Mesothelial cell of epicardium (in vitro differentiated cells): ENCODE results near the gene ZNF264. TPM values are rescaled to one million over a fixed set of nuclear protein-coding genes. Genes with fewer than 3 reads are reported as not detected.

Experiments
- DNase-seq, 2 experiments: peaks; one replicate each; pipeline ENCODE4 v3.0.0; 2021; ENCODE audit warnings: low spot score in 2 of 2; ENCODE audit not compliant: unreplicated experiment in 2 of 2
- H3K27ac Mint-ChIP-seq: 2 replicates; pipeline ENCODE4 v1.8.0; 2021; ENCODE audit warnings: mixed read lengths
- H3K27me3 Mint-ChIP-seq: 2 replicates; pipeline ENCODE4 v1.8.0; 2021; ENCODE audit warnings: low read depth, mixed read lengths
- H3K36me3 Mint-ChIP-seq: 2 replicates; pipeline ENCODE4 v1.8.0; 2021; ENCODE audit warnings: mixed read lengths
- H3K4me1 Mint-ChIP-seq: 2 replicates; pipeline ENCODE4 v1.8.0; 2021; ENCODE audit warnings: mixed read lengths
- H3K4me3 Mint-ChIP-seq: 2 replicates; pipeline ENCODE4 v1.8.0; 2021; ENCODE audit warnings: mild to moderate bottlenecking, moderate library complexity, mixed read lengths
- H3K9me3 Mint-ChIP-seq: 2 replicates; pipeline ENCODE4 v1.8.0; 2021; ENCODE audit warnings: mixed read lengths
- CTCF ChIP-seq: fragments of 200-600 bp; sonication (generic); IDR thresholded peaks from one replicate; pipeline ENCODE4 v1.5.0; 2021; ENCODE audit warnings: antibody characterized with exemption; ENCODE audit not compliant: unreplicated experiment
- total RNA-seq: library from RNA; stranded (reverse); gene quantifications from 3 replicates; pipeline ENCODE4 v1.2.1, GENCODE V29; 2021

The ZNF264 gene
- total RNA-seq, 1 donor from 2014 or later: 39.6 TPM

DNA sequence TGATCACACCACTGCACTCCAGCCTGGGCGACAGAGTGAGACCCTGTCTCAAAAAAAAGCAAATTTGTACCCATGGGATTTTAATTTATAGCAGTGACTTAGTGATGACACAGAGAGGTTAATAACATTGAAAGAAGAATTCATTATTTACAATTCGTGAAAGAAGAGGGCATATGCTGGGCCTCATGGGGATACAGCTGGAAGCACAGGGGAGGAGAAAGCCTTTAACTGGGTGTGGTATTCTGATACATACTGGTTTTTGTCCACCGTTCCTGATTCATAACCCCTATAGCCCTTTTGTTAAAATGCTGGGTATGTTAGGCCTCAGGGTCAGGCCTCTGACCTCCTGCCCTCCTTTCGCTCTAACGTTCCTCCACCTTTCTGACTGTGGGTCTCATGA is 10.9 kb downstream of the ZNF264 start:
- Mint-ChIP-seq H3K36me3 (peaks cover 56% of the 10 kb centered on the region), H3K4me1 (no peaks in the 10 kb centered on the region), H3K27me3 (no peaks in the 10 kb centered on the region), H3K27ac (no peak overlapping the region), H3K4me3 (no peak overlapping the region), H3K9me3 (no peaks in the 10 kb centered on the region)
- TF ChIP-seq CTCF: no peak
- DNase-seq: no peak

DNA sequence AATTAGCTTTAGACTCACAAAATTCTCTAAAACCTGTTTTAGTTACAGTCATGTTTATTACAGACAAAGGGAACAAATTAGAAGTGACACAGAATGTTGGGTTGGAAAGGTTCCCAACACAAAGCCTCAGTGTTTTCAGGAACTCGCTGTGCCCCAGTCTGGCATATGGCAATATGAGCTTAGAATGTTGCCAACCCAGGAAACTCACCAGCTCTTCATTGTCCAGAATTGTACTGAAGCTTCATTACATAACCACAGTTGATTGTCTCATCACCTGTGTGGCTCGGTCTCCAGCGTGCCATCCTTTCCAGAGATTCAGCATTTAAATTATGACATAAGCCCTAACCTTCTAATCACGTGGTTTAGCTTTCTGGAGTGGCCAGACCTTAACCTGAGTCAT is 19.1 kb downstream of the ZNF264 start:
- H3K4me3 Mint-ChIP-seq: no peak overlapping the region

DNA sequence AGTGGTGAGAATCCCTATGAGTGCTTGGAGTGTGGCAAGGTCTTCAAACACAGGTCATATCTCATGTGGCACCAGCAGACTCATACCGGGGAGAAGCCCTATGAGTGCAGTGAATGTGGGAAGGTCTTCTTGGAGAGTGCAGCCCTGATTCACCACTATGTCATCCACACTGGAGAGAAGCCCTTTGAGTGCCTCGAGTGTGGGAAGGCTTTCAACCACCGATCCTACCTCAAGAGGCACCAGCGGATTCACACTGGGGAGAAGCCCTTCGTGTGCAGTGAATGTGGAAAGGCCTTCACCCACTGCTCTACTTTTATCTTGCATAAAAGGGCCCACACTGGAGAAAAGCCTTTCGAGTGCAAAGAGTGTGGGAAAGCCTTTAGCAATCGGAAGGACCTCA is 20.8 kb downstream of the ZNF264 start:
- no peaks in the 10 kb centered on the region for H3K9me3 Mint-ChIP-seq
- H3K4me3 Mint-ChIP-seq: no peak overlapping the region
- H3K27ac Mint-ChIP-seq: no peak overlapping the region
- DNase-seq: no peak
- no peaks in the 10 kb centered on the region for H3K27me3 Mint-ChIP-seq
- H3K36me3 Mint-ChIP-seq: peaks cover 53% of the 10 kb centered on the region
- H3K4me1 Mint-ChIP-seq: no peaks in the 10 kb centered on the region
- TF ChIP-seq CTCF: no peak

More for the DNA sequence above, 19.1 kb downstream of the ZNF264 start:
- Mint-ChIP-seq H3K4me1 (no peaks in the 10 kb centered on the region), H3K27me3 (no peaks in the 10 kb centered on the region), H3K36me3 (peaks cover 52% of the 10 kb centered on the region), H3K27ac (no peak overlapping the region), H3K9me3 (no peaks in the 10 kb centered on the region)
- DNase-seq: no peak
- no peak for TF ChIP-seq CTCF

DNA sequence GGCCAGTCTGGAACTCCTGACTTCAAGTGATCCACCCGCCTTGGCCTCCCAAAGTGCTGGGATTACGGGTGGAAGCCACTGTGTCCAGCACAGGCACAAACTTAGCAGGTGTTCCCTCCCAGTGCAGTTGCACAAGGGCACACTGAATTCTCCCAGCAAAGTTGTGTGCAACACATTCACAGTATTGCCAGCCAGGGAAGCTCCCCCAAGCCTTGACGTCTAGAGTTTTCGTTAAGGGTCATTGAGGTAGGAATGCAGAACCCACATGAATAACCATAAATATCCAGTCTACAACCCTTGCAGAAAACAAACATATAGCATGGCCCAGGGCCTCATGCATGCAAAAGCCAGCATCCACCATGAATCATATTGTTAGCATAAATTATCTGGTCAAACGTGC is 36.2 kb downstream of the ZNF264 start:
- Mint-ChIP-seq H3K27me3 (peaks cover 8% of the 10 kb centered on the region), H3K27ac (no peak overlapping the region), H3K4me1 (no peaks in the 10 kb centered on the region), H3K36me3 (no peaks in the 10 kb centered on the region), H3K4me3 (no peak overlapping the region), H3K9me3 (no peaks in the 10 kb centered on the region)
- TF ChIP-seq CTCF: no peak
- no peak for DNase-seq

DNA sequence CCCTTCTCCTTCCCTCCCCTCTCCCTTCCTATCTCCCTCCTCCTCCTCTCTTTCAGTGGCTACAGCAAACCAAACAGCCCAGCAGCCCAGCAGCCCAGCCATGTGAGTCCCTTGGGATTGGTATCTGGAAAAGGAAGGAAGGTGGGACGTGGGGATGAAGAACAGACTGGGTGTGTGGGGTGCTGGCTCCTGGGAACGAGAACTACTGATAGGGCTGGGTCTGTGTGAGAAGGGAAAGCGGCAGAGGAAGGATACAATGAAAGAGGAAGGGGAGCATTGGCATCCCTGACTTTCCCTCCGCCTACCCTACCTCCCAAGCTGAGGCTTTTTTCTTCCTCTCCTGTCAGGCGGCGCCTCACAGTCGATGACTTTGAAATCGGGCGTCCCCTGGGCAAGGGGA is 40.4 kb downstream of the ZNF264 start:
- Mint-ChIP-seq H3K36me3 (no peaks in the 10 kb centered on the region), H3K4me1 (no peaks in the 10 kb centered on the region), H3K4me3 (no peak overlapping the region), H3K27me3 (peaks cover 14% of the 10 kb centered on the region), H3K9me3 (no peaks in the 10 kb centered on the region), H3K27ac (no peak overlapping the region)
- DNase-seq: no peak
- TF ChIP-seq CTCF: no peak

DNA sequence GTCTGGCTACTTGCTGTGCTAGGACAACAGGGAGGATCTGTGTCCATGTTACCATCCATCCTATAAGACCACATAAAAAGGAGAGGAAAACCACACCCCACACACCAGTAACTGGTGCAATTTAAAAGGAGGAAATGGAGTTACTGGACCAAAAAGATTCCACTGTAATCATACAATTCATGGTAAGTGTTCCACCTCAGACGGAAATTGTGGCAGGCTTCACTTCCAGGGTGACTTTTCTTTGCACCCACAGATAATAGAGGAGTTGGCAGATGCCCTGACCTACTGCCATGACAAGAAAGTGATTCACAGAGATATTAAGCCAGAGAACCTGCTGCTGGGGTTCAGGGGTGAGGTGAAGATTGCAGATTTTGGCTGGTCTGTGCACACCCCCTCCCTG is 41.9 kb downstream of the ZNF264 start:
- no peak overlapping the region for H3K4me3 Mint-ChIP-seq
- TF ChIP-seq CTCF: no peak
- DNase-seq: no peak
- H3K36me3 Mint-ChIP-seq: no peaks in the 10 kb centered on the region
- H3K27me3 Mint-ChIP-seq: peaks cover 14% of the 10 kb centered on the region
- no peaks in the 10 kb centered on the region for H3K4me1 Mint-ChIP-seq
- H3K9me3 Mint-ChIP-seq: no peaks in the 10 kb centered on the region
- H3K27ac Mint-ChIP-seq: no peak overlapping the region
